ENCODE measurements around the gene SLC5A1. TPM values are rescaled to one million over a fixed set of nuclear protein-coding genes. Genes with fewer than 3 reads are reported as not detected.
"Not testable (repeated sequence)": the region's sequence is repeated elsewhere in the genome, so short reads cannot be mapped to it uniquely, and the experiment has no call there.

Gene SLC5A1
- total RNA-seq, 4 donors from 2014 or later = 14.0 to 1,055 (median 1,005) TPM

- Histone ChIP-seq H3K4me3 (peak overlapping the region; percentile 32 to 57 (median 44)), H3K27ac (peak overlapping the region; percentile 7 to 74 (median 58))
- not testable (repeated sequence) for H3K4me1 ChIP-seq, H3K36me3 ChIP-seq, H3K9me3 ChIP-seq, H3K27me3 ChIP-seq
- DNase-seq = peak in 2 of 3 donors; percentile 27 to 73
Measured at GRCh38 chr22:32137731-32138324, 94.8 kb downstream of the SLC5A1 start.

GRCh38 chr22:32138576-32138975 lies 95.5 kb downstream of the SLC5A1 start:
- H3K9me3 ChIP-seq, H3K27ac ChIP-seq, H3K27me3 ChIP-seq, H3K36me3 ChIP-seq, H3K4me1 ChIP-seq, DNase-seq: not testable (repeated sequence)
- H3K4me3 ChIP-seq = peak overlapping the region in 1 of 4 donors; percentile 52

GRCh38 chr22:32140688-32141087 lies 97.6 kb downstream of the SLC5A1 start:
- peak in 2 of 6 experiments; percentile 20 to 28 for TF ChIP-seq CTCF (IDR thresholded peaks at IDR 0.05)
- not testable (repeated sequence) for H3K27me3 ChIP-seq

GRCh38 chr22:32142600-32142999 lies 99.5 kb downstream of the SLC5A1 start:
- TF ChIP-seq POLR2A (IDR thresholded peaks at IDR 0.05) = no peak
- no peak for DNase-seq
- Histone ChIP-seq H3K36me3 (no peaks in the 10 kb centered on the region), H3K9me3 (peaks cover 0 to 4% (median 0%) of the 10 kb centered on the region in 4 donors), H3K27me3 (no peaks in the 10 kb centered on the region), H3K27ac (peak overlapping the region in 1 of 4 donors; percentile 42), H3K4me3 (no peak overlapping the region), H3K4me1 (no peaks in the 10 kb centered on the region)

More at GRCh38 chr22:32140688-32141087, 97.6 kb downstream of the SLC5A1 start:
- not testable (repeated sequence) for H3K27ac ChIP-seq, H3K4me3 ChIP-seq, DNase-seq, H3K36me3 ChIP-seq, H3K9me3 ChIP-seq, H3K4me1 ChIP-seq

- Histone ChIP-seq H3K36me3 (no peaks in the 10 kb centered on the region), H3K4me1 (no peaks in the 10 kb centered on the region), H3K27ac (no peak overlapping the region), H3K4me3 (no peak overlapping the region), H3K27me3 (no peaks in the 10 kb centered on the region), H3K9me3 (peaks cover 0 to 4% (median 0%) of the 10 kb centered on the region in 4 donors)
- TF ChIP-seq CTCF (IDR thresholded peaks at IDR 0.05) = no peak
- no peak for TF ChIP-seq POLR2A (IDR thresholded peaks at IDR 0.05)
- DNase-seq = peak in 2 of 3 donors; percentile 11 to 23
Measured at GRCh38 chr22:32144496-32145274, 101.6 kb downstream of the SLC5A1 start.

GRCh38 chr22:32147128-32147527 lies 104.1 kb downstream of the SLC5A1 start:
- not testable (repeated sequence) for H3K27me3 ChIP-seq, H3K4me3 ChIP-seq, DNase-seq, H3K27ac ChIP-seq, H3K9me3 ChIP-seq, H3K36me3 ChIP-seq, H3K4me1 ChIP-seq

- not testable (repeated sequence) for H3K4me1 ChIP-seq, H3K27ac ChIP-seq, H3K36me3 ChIP-seq, H3K27me3 ChIP-seq, H3K9me3 ChIP-seq, H3K4me3 ChIP-seq, DNase-seq
Measured at GRCh38 chr22:32148372-32148771, 105.3 kb downstream of the SLC5A1 start.

GRCh38 chr22:32150647-32151046 lies 107.6 kb downstream of the SLC5A1 start:
- not testable (repeated sequence) for H3K27me3 ChIP-seq, H3K4me1 ChIP-seq, DNase-seq, H3K9me3 ChIP-seq, H3K36me3 ChIP-seq, H3K27ac ChIP-seq, H3K4me3 ChIP-seq

- H3K27me3 ChIP-seq, H3K4me3 ChIP-seq, H3K27ac ChIP-seq, DNase-seq, H3K9me3 ChIP-seq, H3K36me3 ChIP-seq, H3K4me1 ChIP-seq: not testable (repeated sequence)
Measured at GRCh38 chr22:32151641-32152040, 108.6 kb downstream of the SLC5A1 start.

GRCh38 chr22:32154727-32155126 lies 111.7 kb downstream of the SLC5A1 start:
- not testable (repeated sequence) for H3K27ac ChIP-seq

GRCh38 chr22:32157632-32158031 lies 114.6 kb downstream of the SLC5A1 start:
- not testable (repeated sequence) for H3K4me1 ChIP-seq, DNase-seq, H3K27me3 ChIP-seq, H3K9me3 ChIP-seq, H3K4me3 ChIP-seq, H3K27ac ChIP-seq, H3K36me3 ChIP-seq

More at GRCh38 chr22:32154727-32155126, 111.7 kb downstream of the SLC5A1 start:
- not testable (repeated sequence) for H3K36me3 ChIP-seq, H3K9me3 ChIP-seq, H3K4me3 ChIP-seq, DNase-seq, H3K4me1 ChIP-seq, H3K27me3 ChIP-seq
